ENCODE measurements around the gene DENND5B. TPM values are rescaled to one million over a fixed set of nuclear protein-coding genes. Genes with fewer than 3 reads are reported as not detected.

Gene DENND5B
- total and polyA plus RNA-seq, 7 donors: 4.8 to 24.3 (median 13.6) TPM

- no peaks in the 10 kb centered on the region for H3K36me3 ChIP-seq (ENCODE audit: insufficient read depth in 1 of 2, low read depth in 1 of 2)
- no peak overlapping the region for H3K4me3 ChIP-seq
- peaks cover 7% of the 10 kb centered on the region for H3K4me1 ChIP-seq
- no peaks in the 10 kb centered on the region for H3K27me3 ChIP-seq (ENCODE audit: insufficient read depth in 3 of 3, low read length in 2 of 3)
- TF ChIP-seq, protein P1, sequence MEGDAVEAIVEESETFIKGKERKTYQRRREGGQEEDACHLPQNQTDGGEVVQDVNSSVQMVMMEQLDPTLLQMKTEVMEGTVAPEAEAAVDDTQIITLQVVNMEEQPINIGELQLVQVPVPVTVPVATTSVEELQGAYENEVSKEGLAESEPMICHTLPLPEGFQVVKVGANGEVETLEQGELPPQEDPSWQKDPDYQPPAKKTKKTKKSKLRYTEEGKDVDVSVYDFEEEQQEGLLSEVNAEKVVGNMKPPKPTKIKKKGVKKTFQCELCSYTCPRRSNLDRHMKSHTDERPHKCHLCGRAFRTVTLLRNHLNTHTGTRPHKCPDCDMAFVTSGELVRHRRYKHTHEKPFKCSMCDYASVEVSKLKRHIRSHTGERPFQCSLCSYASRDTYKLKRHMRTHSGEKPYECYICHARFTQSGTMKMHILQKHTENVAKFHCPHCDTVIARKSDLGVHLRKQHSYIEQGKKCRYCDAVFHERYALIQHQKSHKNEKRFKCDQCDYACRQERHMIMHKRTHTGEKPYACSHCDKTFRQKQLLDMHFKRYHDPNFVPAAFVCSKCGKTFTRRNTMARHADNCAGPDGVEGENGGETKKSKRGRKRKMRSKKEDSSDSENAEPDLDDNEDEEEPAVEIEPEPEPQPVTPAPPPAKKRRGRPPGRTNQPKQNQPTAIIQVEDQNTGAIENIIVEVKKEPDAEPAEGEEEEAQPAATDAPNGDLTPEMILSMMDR (IDR thresholded peaks at IDR 0.05): no peak
- intact Hi-C loops (cut with DNase I): no loop called here
- H3K9me3 ChIP-seq: peaks cover 7% of the 10 kb centered on the region
- no peak for ATAC-seq
- DNase-seq: no peak
- no peak overlapping the region for H3K27ac ChIP-seq
- 83 to 89% (median 86%) methylated on average over 4 of the region's 4 CpGs for WGBS, 3 donors
Measured at GRCh38 chr12:31510034-31510433, 80.9 kb downstream of the DENND5B start.

- no peak for DNase-seq
- H3K9me3 ChIP-seq: peaks cover 12% of the 10 kb centered on the region
- intact Hi-C loops (cut with DNase I): no loop called here
- no peaks in the 10 kb centered on the region for H3K36me3 ChIP-seq (ENCODE audit: insufficient read depth in 1 of 2, low read depth in 1 of 2)
- WGBS, 3 donors: 76 to 83% (median 78%) methylated on average over 4 of the region's 4 CpGs
- ATAC-seq: no peak
- TF ChIP-seq, protein P1 (IDR thresholded peaks at IDR 0.05): no peak
- H3K27ac ChIP-seq: no peak overlapping the region
- peaks cover 7% of the 10 kb centered on the region for H3K4me1 ChIP-seq
- H3K4me3 ChIP-seq: no peak overlapping the region
- H3K27me3 ChIP-seq (ENCODE audit: insufficient read depth in 3 of 3, low read length in 2 of 3): no peaks in the 10 kb centered on the region
Measured at GRCh38 chr12:31508436-31509150, 82.3 kb downstream of the DENND5B start.

DNA sequence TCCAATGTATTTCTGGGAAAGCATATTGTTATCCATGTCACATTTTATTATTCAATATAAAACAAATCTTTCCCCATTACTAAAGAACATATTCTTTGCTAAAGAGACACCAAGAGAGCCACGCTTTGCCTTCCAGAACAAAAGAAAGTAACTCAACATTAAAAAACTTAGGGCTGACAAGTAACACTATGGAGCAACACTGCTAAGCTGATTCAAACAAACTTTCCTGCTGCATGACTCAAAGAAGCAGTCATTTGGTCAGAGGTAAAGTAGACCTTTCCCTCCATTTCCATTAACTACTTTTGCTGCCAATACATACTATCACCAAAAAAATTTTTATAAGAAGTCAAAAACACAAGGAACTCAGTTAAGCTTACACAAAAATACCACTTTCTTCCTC lies 83.0 kb downstream of the DENND5B start:
- 86 to 100% (median 97%) methylated on average over 1 of the region's 1 CpG for WGBS, 3 donors
- H3K36me3 ChIP-seq (ENCODE audit: insufficient read depth in 1 of 2, low read depth in 1 of 2): no peaks in the 10 kb centered on the region
- peaks cover 7% of the 10 kb centered on the region for H3K4me1 ChIP-seq
- H3K27me3 ChIP-seq (ENCODE audit: insufficient read depth in 3 of 3, low read length in 2 of 3): no peaks in the 10 kb centered on the region
- peaks cover 12% of the 10 kb centered on the region for H3K9me3 ChIP-seq
- intact Hi-C loops (cut with DNase I): no loop called here
- DNase-seq: no peak
- H3K27ac ChIP-seq: no peak overlapping the region
- peak in 1 of 4 donors; percentile 48 for ATAC-seq
- TF ChIP-seq, protein P1 (IDR thresholded peaks at IDR 0.05): no peak
- H3K4me3 ChIP-seq: no peak overlapping the region

- TF ChIP-seq, protein P1 (IDR thresholded peaks at IDR 0.05): no peak
- H3K9me3 ChIP-seq: peaks cover 12% of the 10 kb centered on the region
- ATAC-seq: no peak
Measured at GRCh38 chr12:31506515-31507306, 84.2 kb downstream of the DENND5B start.

More at GRCh38 chr12:31506515-31507306, 84.2 kb downstream of the DENND5B start:
- H3K27me3 ChIP-seq (ENCODE audit: insufficient read depth in 3 of 3, low read length in 2 of 3): no peaks in the 10 kb centered on the region
- peaks cover 7% of the 10 kb centered on the region for H3K4me1 ChIP-seq
- 72 to 88% (median 82%) methylated on average over 9 of the region's 9 CpGs for WGBS, 3 donors
- no peak overlapping the region for H3K4me3 ChIP-seq
- H3K36me3 ChIP-seq (ENCODE audit: insufficient read depth in 1 of 2, low read depth in 1 of 2): no peaks in the 10 kb centered on the region
- DNase-seq: no peak
- H3K27ac ChIP-seq: no peak overlapping the region
- intact Hi-C loops (cut with DNase I): no loop called here
